H1 (cell line): ENCODE measurements around the gene NT5DC1. TPM values are rescaled to one million over a fixed set of nuclear protein-coding genes. Genes with fewer than 3 reads are reported as not detected.

Experiments used
- CHD1 ChIP-seq: IDR thresholded peaks from 2 replicates; pipeline ENCODE4 v1.6.1; 2012; ENCODE audit warnings: low read depth, low read length, improper control_type of control experiment
- GTF2F1 ChIP-seq: IDR thresholded peaks from 2 replicates; pipeline ENCODE4 v1.6.1; 2012; ENCODE audit warnings: low read depth, low read length, improper control_type of control experiment, borderline replicate concordance
- POLR2A ChIP-seq, 2 experiments: IDR thresholded peaks; 1 replicate in 1 of 2; 2 replicates in 1 of 2; pipeline ENCODE4 v1.6.1; 2011; ENCODE audit warnings: low read depth in 2 of 2, low read length in 2 of 2, mild to moderate bottlenecking in 2 of 2; ENCODE audit errors: control extremely low read depth in 1 of 2
- RBBP5 ChIP-seq: IDR thresholded peaks from 2 replicates; pipeline ENCODE4 v1.7.1; 2012; ENCODE audit warnings: low read depth, mild to moderate bottlenecking, inconsistent platforms, low read length, moderate library complexity, borderline replicate concordance
- RFX5 ChIP-seq: IDR thresholded peaks from 2 replicates; pipeline ENCODE4 v1.6.1; 2011; ENCODE audit warnings: low read depth, low read length, improper control_type of control experiment, borderline replicate concordance
- SIN3A ChIP-seq, 2 experiments: IDR thresholded peaks in 1 of 2; conservative IDR thresholded peaks in 1 of 2; 2 replicates each; pipeline ENCODE4 v1.6.1; 2011 to 2012; ENCODE audit warnings: low read length in 2 of 2, improper control_type of control experiment in 1 of 2, low read depth in 1 of 2, mild to moderate bottlenecking in 1 of 2
- SIX5 ChIP-seq: IDR thresholded peaks from 2 replicates; pipeline ENCODE4 v1.6.1; 2011; ENCODE audit warnings: mild to moderate bottlenecking, low read depth, low read length
- YY1 ChIP-seq: IDR thresholded peaks from 2 replicates; pipeline ENCODE4 v1.6.1; 2011; ENCODE audit warnings: low read depth, mild to moderate bottlenecking, low read length
- polyA plus RNA-seq, 7 experiments: library from polyadenylated mRNA; depleted of rRNA in 3 of 7; stranded (reverse) in 5 of 7; unstranded in 2 of 7; fragments of >200 nt in 5 of 7; fragments of 200-250 nt in 2 of 7; gene quantifications; 1 replicate in 5 of 7; 2 replicates in 1 of 7; 4 replicates in 1 of 7; pipeline versions ENCODE4 v1.2.1 to v1.2.3, GENCODE V29; 2011 to 2013; ENCODE audit warnings: missing spikeins in 2 of 7, mixed read lengths in 2 of 7
- total RNA-seq: library from RNA; stranded (reverse); fragmentation: NEBNext Ultra II Directional; extraction: Animal tissue kit (Norgen Biotek cat#: 25700); gene quantifications from 2 replicates; pipeline ENCODE4 v1.2.1, GENCODE V29; 2021
- TF ChIP-seq, protein P1 (sequence below): fragments of 300-600 bp; sonication (generic); IDR thresholded peaks from 2 replicates; pipeline ENCODE4 v1.7.1; 2012; ENCODE audit warnings: low read length, moderate library complexity, mild to moderate bottlenecking, inconsistent platforms; ENCODE audit not compliant: insufficient replicate concordance

NT5DC1 gene
- total and polyA plus RNA-seq, 2 of the 8 experiments (the other 6 are each of a cell fraction or from before 2014, with no cell fraction given) = 25.3 to 72.7 TPM

GRCh38 chr6:116279232-116280160, 178.8 kb downstream of the NT5DC1 start, which contains the start of gene TSPYL1 (continued):
- peak; percentile 21 to 29; a peak in 2 of 4 replicates for TF ChIP-seq SIN3A (conservative IDR thresholded peaks at IDR 0.05 in 1 of 2, IDR thresholded peaks at IDR 0.05 in 1 of 2; ENCODE audit: low read depth in 1 of 2, low read length in 2 of 2)
- TF ChIP-seq, protein P1, sequence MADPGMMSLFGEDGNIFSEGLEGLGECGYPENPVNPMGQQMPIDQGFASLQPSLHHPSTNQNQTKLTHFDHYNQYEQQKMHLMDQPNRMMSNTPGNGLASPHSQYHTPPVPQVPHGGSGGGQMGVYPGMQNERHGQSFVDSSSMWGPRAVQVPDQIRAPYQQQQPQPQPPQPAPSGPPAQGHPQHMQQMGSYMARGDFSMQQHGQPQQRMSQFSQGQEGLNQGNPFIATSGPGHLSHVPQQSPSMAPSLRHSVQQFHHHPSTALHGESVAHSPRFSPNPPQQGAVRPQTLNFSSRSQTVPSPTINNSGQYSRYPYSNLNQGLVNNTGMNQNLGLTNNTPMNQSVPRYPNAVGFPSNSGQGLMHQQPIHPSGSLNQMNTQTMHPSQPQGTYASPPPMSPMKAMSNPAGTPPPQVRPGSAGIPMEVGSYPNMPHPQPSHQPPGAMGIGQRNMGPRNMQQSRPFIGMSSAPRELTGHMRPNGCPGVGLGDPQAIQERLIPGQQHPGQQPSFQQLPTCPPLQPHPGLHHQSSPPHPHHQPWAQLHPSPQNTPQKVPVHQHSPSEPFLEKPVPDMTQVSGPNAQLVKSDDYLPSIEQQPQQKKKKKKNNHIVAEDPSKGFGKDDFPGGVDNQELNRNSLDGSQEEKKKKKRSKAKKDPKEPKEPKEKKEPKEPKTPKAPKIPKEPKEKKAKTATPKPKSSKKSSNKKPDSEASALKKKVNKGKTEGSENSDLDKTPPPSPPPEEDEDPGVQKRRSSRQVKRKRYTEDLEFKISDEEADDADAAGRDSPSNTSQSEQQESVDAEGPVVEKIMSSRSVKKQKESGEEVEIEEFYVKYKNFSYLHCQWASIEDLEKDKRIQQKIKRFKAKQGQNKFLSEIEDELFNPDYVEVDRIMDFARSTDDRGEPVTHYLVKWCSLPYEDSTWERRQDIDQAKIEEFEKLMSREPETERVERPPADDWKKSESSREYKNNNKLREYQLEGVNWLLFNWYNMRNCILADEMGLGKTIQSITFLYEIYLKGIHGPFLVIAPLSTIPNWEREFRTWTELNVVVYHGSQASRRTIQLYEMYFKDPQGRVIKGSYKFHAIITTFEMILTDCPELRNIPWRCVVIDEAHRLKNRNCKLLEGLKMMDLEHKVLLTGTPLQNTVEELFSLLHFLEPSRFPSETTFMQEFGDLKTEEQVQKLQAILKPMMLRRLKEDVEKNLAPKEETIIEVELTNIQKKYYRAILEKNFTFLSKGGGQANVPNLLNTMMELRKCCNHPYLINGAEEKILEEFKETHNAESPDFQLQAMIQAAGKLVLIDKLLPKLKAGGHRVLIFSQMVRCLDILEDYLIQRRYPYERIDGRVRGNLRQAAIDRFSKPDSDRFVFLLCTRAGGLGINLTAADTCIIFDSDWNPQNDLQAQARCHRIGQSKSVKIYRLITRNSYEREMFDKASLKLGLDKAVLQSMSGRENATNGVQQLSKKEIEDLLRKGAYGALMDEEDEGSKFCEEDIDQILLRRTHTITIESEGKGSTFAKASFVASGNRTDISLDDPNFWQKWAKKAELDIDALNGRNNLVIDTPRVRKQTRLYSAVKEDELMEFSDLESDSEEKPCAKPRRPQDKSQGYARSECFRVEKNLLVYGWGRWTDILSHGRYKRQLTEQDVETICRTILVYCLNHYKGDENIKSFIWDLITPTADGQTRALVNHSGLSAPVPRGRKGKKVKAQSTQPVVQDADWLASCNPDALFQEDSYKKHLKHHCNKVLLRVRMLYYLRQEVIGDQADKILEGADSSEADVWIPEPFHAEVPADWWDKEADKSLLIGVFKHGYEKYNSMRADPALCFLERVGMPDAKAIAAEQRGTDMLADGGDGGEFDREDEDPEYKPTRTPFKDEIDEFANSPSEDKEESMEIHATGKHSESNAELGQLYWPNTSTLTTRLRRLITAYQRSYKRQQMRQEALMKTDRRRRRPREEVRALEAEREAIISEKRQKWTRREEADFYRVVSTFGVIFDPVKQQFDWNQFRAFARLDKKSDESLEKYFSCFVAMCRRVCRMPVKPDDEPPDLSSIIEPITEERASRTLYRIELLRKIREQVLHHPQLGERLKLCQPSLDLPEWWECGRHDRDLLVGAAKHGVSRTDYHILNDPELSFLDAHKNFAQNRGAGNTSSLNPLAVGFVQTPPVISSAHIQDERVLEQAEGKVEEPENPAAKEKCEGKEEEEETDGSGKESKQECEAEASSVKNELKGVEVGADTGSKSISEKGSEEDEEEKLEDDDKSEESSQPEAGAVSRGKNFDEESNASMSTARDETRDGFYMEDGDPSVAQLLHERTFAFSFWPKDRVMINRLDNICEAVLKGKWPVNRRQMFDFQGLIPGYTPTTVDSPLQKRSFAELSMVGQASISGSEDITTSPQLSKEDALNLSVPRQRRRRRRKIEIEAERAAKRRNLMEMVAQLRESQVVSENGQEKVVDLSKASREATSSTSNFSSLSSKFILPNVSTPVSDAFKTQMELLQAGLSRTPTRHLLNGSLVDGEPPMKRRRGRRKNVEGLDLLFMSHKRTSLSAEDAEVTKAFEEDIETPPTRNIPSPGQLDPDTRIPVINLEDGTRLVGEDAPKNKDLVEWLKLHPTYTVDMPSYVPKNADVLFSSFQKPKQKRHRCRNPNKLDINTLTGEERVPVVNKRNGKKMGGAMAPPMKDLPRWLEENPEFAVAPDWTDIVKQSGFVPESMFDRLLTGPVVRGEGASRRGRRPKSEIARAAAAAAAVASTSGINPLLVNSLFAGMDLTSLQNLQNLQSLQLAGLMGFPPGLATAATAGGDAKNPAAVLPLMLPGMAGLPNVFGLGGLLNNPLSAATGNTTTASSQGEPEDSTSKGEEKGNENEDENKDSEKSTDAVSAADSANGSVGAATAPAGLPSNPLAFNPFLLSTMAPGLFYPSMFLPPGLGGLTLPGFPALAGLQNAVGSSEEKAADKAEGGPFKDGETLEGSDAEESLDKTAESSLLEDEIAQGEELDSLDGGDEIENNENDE = no peak
- TF ChIP-seq POLR2A (IDR thresholded peaks at IDR 0.05; ENCODE audit: control extremely low read depth in 1 of 2, low read depth in 2 of 2, low read length in 2 of 2) = peak; percentile 90 to 99
- TF ChIP-seq SIX5 = no peak
- TF ChIP-seq GTF2F1 = peak; percentile 70; the same call in 1 of the 2 replicates
- TF ChIP-seq CHD1 = no peak
- peak; percentile 91 for TF ChIP-seq RFX5
- TF ChIP-seq YY1 = no peak
- peak; percentile 76 for TF ChIP-seq RBBP5
